Measurements from ENCODE around the gene CDH3. TPM values are rescaled to one million over a fixed set of nuclear protein-coding genes. Genes with fewer than 3 reads are reported as not detected.

Gene CDH3
- total RNA-seq = under 0.01 TPM in 1 of 2 replicates, not detected in the other

DNA sequence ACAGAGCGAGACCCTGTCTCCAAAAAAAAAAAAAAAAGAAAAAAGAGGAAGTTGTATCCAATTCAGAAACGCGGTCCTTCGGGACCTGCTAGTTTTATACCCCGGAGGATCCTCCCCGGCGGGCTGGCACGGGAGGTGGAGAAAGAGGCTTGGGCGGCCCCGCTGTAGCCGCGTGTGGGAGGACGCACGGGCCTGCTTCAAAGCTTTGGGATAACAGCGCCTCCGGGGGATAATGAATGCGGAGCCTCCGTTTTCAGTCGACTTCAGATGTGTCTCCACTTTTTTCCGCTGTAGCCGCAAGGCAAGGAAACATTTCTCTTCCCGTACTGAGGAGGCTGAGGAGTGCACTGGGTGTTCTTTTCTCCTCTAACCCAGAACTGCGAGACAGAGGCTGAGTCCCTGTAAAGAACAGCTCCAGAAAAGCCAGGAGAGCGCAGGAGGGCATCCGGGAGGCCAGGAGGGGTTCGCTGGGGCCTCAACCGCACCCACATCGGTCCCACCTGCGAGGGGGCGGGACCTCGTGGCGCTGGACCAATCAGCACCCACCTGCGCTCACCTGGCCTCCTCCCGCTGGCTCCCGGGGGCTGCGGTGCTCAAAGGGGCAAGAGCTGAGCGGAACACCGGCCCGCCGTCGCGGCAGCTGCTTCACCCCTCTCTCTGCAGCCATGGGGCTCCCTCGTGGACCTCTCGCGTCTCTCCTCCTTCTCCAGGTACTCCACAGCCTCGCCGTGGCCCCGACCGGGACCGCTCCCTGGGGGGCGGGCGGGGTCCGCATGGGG, at the start of gene CDH3:
Gene CDH3 (plus strand): TSS at position 596 of the 779 bp plus-strand sequence. CDS start 70 bp downstream, at position 666.
- no peak for DNase-seq (ENCODE audit: low read depth in 2 of 2)

DNA sequence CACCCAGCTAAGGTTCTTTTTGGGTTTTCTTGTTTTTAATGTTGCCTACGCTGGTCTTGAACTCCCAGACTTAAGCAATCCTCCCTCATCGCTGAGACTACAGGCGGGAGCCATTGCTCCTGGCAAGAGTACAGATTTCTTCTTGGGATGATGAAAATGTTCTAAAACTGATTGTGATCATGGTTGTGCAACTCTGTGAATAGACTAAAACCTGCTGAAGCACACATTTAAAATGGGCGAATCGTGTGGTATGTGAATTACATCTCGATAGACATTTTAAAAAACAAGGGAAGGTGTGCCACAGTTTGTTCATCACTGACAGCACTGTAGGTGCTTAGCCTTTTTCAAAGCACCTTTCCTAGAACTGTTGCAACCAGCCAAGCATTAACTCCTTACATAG, 48.8 kb upstream of the CDH3 start:
- DNase-seq (ENCODE audit: low read depth in 2 of 2) = no peak

DNA sequence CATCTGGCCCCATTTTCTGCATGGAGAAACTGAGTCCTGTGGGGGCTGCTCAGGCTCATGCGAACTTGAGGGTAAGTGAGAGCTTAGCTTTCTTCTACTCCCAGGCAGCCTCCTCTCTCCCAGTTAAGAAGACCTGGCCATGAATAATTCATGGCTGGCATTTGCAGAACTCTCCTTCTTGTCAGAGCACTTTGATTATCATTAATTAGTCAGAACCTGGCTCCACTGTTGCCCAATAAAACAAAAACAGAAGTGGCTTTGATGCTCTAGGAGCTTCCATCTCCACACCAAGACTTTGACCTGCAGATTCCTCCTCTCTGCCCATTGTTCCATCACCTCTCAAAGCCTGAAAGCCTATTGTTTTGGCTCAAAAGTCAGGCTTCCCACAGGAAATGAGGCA, 45.5 kb upstream of the CDH3 start:
- no peak for DNase-seq (ENCODE audit: low read depth in 2 of 2)

DNA sequence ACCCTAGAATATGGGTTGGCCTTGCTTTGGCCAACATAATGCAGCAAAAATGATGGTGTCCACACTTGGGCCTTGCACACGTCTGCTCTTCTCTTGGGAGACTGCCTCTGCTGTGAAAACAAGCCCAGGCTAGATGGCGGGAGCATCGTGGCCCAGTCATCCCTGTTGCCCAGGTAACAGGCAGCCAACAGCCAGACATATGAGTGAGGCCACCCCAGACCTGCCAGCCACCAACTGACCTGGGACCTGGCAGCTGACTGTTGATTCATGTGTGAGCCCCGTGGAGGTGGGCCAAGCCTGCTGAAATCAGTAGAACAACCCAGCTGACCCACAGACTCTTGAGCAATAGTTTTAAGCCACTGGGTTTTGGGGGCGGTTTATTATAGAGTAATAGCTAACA, 39.4 kb upstream of the CDH3 start:
- no peak for DNase-seq (ENCODE audit: low read depth in 2 of 2)

DNA sequence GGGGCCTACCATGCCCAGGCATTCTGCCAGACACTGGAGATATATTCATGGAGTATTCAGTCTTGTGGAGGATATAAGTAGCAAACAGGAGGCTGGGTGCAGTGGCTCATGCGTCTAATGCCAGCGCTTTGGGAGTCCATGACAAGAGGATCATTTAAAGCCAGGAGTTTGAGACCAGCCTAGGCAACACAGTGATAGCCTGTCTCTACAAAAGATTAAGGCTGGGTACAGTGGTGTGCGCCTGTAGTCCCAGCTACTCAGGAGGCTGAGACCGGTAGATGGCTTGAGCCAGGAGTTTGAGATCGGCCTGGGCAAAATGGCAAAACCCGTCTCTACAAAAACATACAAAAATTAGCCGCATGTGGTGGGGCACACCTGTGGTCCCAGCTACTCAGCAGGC, 37.7 kb upstream of the CDH3 start:
- DNase-seq (ENCODE audit: low read depth in 2 of 2) = no peak

DNA sequence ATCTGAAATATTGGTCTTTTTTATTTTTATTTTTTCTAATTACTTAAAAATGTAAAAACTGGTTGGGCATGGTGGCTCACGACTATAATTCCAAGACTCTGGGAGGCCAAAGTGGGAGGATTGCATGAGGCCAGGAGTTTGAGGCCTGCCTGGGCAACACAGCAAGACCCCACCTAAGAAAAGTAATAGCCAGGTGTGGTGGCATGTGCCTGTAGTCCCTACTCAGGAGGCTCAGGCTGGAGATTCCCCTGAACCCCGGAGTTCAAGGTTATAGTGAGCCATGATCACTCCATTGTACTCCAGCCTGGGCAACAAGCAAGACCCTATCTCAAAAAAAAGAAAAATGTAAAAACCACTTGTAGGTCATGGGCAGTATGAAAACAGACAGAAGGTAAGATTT, 36.8 kb upstream of the CDH3 start:
- no peak for DNase-seq (ENCODE audit: low read depth in 2 of 2)

DNA sequence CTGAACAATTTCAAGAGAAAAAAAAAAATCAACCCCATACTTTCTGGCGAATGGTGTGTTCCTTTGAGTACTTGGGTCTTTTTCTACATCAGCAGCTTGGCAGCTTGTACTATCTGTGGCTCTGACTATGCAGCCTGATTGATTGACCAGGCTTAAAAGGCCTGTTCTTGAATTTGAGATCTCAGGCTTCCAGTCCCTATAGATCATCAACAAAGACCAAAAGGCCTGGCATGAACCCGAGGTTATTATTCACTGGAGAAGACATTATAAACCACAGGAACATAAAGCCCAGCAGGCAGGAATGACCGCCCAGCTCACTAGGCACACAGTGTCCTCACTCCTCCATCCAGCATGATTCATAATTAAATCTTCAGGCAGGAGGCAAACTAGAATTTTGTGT, 32.1 kb upstream of the CDH3 start:
- DNase-seq (ENCODE audit: low read depth in 2 of 2) = no peak

DNA sequence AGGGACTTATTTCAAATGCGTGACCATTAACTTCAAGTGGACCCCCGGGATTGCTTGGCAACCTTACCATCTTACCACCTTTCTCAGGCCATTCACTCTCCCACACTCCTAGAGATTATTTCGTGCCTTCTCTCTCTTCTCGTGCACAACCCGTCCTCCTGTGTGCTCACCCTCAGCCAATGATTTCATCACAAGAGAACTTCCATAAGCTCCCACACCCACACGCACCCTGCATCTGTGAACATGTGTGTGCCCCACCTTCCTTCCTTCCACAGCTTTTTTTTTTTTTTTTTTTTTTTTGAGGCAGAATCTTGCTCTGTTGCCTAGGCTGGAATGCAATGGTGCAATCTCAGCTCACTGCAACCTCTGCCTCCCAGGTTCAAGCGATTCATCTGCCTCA, 27.4 kb upstream of the CDH3 start:
- DNase-seq (ENCODE audit: low read depth in 2 of 2) = no peak

DNA sequence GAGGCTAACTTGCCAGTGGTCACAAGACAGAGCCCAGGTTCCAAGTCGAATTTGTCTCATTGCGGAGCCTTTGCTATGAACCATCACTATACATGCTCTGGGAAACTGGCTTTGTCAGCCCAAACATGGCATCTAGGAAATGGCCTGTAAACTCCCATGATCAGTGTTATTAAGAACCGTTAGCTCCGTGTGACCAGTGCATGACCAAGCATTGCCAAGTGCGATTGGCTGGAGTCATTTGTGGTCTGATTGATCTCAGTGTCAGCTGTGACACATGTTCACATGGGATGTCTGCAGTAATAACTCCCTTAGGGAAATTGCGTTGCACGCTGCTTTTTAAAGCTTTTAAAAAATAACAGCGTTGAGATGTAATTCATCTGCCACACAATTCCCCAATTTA, 18.6 kb upstream of the CDH3 start:
- no peak for DNase-seq (ENCODE audit: low read depth in 2 of 2)

DNA sequence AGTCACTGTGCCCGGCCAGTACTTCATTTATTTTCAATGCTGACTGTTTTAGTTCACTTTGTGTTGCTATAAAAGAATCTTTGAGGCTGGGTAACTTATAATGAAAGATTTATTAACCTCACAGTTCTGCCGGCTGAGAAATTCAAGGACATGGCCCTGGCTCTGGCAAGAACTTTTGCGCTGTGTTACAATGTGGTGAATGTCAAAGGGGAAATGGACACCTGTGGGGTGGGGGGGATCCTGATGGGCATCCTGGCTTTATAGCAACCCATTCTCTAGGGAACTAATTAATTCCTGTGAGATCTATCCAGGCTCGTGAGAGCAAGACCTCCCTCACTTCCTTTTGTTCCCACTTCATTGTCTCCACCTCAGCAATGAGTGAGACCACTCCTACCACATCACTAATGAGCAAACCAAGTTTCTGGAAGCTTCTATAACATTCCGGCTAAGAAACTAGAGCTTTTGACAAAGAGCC, 17.1 kb upstream of the CDH3 start:
- DNase-seq (ENCODE audit: low read depth in 2 of 2) = no peak

DNA sequence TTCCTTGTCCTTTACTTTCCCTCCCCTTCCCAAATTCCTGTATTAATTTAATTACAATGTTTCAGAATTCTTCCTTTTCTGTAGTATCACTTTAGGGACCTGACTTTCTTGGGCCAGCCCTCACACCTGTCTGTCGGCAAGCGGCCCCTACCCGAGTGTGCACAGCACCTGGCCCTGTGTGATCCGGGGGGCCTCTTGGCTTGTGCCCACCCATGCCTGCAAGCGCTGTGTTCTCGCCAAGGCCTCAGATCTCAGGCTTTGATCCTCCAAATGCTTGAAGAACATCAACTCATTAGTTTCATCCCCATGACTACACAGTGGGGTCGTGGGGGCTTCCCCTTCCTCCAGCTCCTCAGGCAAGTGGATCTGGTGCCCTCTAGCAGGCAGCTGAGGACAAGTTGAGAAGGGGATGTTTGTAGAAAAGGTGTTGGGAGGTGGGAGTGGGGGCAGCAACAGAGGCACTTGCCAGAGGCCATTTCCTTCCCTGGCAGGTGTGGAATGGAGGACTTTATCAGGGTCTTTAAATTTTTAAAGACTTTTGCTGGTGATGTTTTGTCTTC, 15.7 kb upstream of the CDH3 start:
- DNase-seq (ENCODE audit: low read depth in 2 of 2) = no peak

DNA sequence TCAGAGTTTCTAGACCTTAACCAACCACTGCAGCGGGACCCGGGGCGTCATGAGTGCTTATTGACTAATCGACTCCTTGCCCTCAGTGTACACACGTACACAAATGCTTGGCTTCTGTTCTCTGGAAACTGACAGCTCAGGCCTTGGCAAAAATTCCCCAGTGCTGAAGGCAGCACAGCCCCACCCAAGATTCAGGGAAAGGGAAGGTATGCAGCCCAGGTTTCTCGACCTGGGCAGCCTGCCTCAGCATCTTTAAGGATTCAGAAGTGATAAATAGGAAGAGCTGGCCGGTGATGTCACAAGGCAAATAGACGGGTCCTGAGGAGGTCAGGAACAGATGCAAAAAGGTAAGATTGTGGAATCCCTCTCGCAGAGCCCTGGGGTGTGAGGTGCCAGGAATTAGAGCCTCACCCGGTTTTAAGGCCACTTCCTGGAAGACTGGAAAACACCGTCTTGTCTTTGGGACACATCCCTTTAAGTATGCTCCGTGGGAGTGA, 9.0 kb upstream of the CDH3 start:
- no peak for DNase-seq (ENCODE audit: low read depth in 2 of 2)

DNA sequence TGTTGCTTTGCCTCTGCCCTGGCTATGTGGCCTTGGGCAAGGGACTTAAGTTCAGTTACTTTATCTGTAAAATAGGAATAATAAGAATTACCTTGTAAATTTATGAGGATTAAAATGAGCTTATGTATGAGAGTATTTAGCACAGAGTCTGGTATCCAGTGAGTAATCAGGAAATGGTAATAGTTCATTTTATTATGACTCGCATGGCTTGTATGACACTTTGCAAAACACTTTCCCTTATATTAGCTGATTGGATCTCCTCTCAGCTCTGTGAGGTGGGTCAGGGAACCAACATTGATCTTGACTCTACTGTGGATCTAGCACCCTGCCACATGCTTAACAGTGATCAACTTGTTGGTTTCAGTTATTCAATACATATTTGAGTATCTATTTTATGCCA, 8.3 kb upstream of the CDH3 start:
- peak in 1 of 2 donors; percentile 11 for DNase-seq (ENCODE audit: low read depth in 2 of 2)

DNA sequence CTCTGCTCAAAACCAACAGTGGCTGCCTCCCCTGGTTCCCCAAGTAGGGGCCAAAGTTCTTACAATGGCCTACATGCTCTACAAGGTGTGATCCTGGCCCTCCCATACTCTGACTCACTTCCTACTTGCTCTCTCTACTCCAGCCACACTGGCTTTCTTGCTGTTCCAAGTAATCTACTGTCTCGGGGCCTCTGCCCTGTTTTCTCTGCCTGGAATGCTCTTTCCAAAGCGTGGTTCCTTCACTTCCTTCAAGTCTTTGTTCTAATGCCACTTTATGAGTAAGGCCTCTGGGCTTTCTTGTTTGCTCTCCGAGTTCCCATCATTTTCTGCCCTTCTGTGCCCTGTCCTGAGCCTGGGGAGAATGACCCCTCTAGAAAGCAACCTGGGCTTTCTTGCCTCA, 4.1 kb upstream of the CDH3 start:
- no peak for DNase-seq (ENCODE audit: low read depth in 2 of 2)

DNA sequence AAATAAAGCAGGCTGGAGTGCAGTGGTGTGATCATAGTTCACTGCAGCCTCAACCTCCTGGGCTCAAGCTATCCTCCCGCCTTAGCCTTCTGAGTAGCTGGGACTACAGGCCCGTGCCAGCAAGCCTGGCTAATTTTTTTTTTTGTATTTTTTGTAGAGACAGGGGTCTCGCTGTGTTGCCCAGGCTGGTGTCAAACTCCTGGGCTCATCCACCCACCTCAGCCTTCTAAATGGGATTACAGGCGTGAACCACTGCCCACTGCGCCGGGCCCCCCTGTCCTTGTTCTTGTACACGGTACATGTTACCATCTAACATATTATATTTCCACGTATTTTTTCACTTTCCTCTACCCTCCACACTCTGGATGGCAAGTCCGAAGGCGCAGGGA, 3.1 kb upstream of the CDH3 start:
- DNase-seq (ENCODE audit: low read depth in 2 of 2) = no peak

DNA sequence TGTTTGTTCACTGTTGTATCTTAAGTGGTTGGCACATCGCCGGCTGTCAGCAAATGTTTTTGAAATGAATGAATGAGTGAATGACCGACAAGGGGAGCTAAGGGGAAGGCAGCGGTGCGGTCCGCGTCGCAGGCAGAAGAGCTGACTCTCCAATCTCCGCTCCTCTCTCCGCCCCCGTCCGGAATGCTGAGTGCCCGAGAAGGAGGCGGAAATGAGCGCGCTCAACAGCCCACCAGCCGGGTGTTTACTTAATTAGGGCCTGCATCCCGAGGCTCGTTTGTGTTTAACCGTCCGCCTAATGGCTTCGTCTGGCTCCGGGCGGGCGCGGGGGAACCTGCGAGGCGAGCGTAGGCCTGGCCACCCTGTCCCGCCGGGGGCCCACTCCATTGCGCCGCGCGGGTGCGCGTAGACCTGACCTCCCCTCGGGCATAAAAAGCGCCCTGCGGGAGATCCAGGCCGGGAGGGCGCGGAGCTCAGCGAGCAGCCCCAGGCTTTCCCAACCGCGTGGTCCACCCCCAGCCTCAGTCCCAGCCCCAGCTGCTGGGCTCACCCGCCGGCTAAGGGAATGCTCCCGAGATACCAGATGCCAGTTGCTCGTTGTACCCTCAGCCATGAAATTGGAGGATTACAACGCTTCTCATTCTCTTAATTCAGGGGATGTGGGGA, 2.5 kb upstream of the CDH3 start:
- no peak for DNase-seq (ENCODE audit: low read depth in 2 of 2)

DNA sequence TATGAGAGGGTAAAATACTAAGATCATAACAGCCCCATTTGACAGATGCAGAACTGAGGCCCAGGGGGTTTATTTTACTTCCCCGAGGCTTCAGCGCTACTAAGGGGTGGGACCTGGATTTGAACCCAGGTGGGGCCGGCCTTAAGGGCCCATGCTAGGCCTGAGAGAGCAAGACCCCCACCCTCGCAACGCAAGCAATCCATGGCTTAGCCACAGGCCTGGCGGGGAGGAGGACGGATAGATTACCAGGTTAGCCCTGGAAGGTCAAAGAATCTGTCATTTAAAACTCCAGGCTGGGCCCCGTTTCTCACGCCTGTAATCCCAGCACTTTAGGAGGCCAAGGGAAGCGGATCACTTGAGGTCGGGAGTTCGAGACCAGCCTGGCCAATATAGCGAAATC, 1.9 kb upstream of the CDH3 start:
- no peak for DNase-seq (ENCODE audit: low read depth in 2 of 2)

DNA sequence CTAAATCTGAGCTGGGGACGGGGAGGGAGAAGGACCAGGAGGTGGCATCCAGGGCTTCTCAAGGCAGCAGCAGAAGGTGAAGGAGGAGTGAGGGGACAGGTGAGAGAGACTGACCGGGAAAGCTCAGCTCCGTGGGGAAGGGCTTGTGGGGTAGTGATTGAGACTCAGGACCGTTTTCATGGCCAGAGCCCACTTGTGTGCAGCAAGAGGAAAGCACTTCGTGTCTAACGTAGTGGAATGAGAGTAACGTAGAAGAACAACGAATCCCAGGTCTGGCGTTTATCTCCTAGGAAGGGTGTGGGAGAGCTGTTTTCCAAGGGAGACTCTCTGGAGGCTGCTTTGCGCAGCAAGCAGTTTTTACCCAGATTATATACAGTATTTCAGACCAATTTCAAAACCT, 1.3 kb upstream of the CDH3 start:
- DNase-seq (ENCODE audit: low read depth in 2 of 2) = no peak

DNA sequence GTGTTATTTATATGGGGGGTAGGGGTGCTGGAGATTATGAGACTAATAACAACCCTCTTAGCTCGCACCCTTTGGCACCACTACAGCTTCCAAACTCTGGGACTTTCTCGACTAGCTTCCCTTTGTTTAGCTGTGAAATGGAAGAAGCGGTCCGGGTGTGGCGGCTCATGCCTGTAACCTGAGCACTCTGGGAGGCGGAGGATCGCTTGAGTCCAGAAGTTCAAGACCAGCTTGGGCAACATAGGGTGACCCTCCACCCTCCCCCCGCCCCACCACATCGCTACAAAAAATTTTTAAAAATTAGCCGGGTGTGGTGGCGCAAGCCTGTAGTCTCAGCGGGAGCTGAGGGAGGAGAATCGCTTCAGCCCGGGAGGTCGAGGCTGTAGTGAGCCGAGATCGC, 814 bp upstream of the CDH3 start:
- DNase-seq (ENCODE audit: low read depth in 2 of 2) = no peak

DNA sequence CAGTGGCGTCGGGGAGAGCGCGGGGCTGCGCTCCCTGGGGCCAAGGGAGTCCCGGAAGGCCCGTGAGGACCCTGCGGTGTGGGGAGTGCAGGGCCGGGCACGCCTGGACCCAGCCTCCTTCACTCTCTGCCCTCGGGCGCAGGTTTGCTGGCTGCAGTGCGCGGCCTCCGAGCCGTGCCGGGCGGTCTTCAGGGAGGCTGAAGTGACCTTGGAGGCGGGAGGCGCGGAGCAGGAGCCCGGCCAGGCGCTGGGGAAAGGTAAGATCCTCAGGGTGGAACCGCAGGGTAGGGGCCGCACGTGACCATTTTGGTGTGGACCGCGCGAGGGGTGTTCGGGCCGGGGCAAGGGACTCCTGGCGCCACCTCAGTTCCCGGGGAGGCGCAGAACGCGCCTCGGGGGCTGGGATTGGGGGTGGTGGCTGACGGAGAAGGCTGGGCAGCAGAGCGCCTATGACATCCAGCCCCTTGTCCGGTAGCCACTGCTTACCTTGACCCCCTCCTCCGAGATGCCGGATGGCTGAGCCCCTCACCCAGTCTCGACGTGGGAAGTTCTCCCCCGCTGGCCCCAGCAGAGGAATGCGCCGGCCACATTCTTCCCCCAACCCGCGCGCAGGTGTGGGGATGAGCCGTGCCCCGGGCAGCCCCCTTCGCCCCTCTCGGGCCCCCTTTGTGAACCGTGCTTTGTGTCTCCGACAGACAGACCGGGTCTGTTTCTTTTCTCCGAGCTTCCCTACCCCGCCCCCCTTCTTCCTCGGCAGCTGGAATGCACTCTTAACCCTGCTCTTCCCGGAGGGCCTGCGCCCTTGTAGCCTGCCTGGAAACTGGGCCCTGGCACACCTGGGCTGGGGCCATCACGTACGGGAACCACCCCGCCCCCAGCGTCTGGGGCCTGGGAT, 631 bp downstream of the CDH3 start:
- no peak for DNase-seq (ENCODE audit: low read depth in 2 of 2)

DNA sequence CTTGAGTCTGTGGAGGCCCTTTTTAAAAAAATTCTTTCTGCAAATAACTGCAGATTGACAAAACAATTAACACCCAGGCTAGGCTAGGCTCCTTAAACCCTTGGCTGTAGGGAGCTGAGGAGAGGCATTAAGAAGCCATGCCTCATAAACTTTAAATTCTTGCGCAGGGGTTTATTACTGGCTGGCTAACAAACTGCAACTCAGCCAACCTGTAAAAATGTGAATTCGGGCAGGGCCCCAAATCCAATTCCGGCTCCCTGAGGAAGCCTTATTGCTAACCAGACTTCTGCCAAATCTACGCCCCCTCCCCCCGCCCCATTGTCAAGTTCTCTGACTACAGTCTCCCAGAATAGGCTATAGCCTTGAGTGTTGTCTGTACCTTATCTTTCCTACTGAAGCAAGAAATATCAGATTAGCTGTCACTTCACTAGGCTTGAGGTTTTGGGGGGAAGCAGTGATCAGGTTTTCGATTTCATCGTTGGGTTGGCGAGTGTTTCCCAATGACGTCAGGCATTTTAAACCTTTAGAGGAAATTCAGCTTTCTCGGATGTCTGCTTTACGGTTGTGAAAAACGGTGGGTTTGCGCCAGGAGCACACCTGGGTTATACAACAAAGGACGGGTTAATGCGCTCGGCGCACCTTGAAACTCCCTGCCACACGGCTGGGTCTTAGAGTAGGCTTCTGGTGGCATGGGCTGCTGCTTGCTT, 2.0 kb downstream of the CDH3 start:
- DNase-seq (ENCODE audit: low read depth in 2 of 2) = no peak

Measured in dermis microvascular lymphatic vessel endothelial cell (primary cell).